Ishikawa (cell line): Measurements from ENCODE around the gene ADAM22.

ENCODE experiments used
- CREB1 ChIP-seq: IDR thresholded peaks from 2 replicates; pipeline ENCODE4 v1.6.1; 2012; ENCODE audit warnings: low read depth
- EGR1 ChIP-seq: IDR thresholded peaks from 2 replicates; pipeline ENCODE4 v1.6.1; 2012
- EP300 ChIP-seq: IDR thresholded peaks from 2 replicates; pipeline ENCODE4 v1.6.1; 2012; ENCODE audit warnings: borderline replicate concordance
- FOXM1 ChIP-seq: IDR thresholded peaks from 2 replicates; pipeline ENCODE4 v1.6.1; 2012; ENCODE audit warnings: low read depth, borderline replicate concordance
- RAD21 ChIP-seq: IDR thresholded peaks from 2 replicates; pipeline ENCODE4 v1.6.1; 2012; ENCODE audit warnings: low read depth
- TAF1 ChIP-seq: IDR thresholded peaks from 2 replicates; pipeline ENCODE4 v1.6.1; 2012; ENCODE audit warnings: low read depth, mild to moderate bottlenecking
- TEAD4 ChIP-seq: IDR thresholded peaks from 2 replicates; pipeline ENCODE4 v1.6.1; 2012
- YY1 ChIP-seq: IDR thresholded peaks from 2 replicates; pipeline ENCODE4 v1.6.1; 2012; ENCODE audit warnings: low read depth
- TF ChIP-seq, protein P1 (sequence below): IDR thresholded peaks from 2 replicates; pipeline ENCODE4 v1.6.1; 2012
- TF ChIP-seq, protein P2 (sequence below): IDR thresholded peaks from 2 replicates; pipeline ENCODE4 v1.6.1; 2012; ENCODE audit warnings: low read depth, mild to moderate bottlenecking

- TF ChIP-seq, protein P1, sequence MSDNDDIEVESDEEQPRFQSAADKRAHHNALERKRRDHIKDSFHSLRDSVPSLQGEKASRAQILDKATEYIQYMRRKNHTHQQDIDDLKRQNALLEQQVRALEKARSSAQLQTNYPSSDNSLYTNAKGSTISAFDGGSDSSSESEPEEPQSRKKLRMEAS, result no peak
- TF ChIP-seq, protein P2, sequence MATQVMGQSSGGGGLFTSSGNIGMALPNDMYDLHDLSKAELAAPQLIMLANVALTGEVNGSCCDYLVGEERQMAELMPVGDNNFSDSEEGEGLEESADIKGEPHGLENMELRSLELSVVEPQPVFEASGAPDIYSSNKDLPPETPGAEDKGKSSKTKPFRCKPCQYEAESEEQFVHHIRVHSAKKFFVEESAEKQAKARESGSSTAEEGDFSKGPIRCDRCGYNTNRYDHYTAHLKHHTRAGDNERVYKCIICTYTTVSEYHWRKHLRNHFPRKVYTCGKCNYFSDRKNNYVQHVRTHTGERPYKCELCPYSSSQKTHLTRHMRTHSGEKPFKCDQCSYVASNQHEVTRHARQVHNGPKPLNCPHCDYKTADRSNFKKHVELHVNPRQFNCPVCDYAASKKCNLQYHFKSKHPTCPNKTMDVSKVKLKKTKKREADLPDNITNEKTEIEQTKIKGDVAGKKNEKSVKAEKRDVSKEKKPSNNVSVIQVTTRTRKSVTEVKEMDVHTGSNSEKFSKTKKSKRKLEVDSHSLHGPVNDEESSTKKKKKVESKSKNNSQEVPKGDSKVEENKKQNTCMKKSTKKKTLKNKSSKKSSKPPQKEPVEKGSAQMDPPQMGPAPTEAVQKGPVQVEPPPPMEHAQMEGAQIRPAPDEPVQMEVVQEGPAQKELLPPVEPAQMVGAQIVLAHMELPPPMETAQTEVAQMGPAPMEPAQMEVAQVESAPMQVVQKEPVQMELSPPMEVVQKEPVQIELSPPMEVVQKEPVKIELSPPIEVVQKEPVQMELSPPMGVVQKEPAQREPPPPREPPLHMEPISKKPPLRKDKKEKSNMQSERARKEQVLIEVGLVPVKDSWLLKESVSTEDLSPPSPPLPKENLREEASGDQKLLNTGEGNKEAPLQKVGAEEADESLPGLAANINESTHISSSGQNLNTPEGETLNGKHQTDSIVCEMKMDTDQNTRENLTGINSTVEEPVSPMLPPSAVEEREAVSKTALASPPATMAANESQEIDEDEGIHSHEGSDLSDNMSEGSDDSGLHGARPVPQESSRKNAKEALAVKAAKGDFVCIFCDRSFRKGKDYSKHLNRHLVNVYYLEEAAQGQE, result no peak
- TF ChIP-seq TAF1 (no peak), RAD21 (no peak), YY1 (no peak), TEAD4 (no peak), FOXM1 (no peak), EGR1 (no peak), CREB1 (no peak), EP300 (no peak)
Measured at GRCh38 chr7:88215295-88215694, 281.2 kb downstream of the ADAM22 start.
